Smooth muscle cell (in vitro differentiated cells): Measurements from ENCODE around the gene LCT. TPM values are rescaled to one million over a fixed set of nuclear protein-coding genes. Genes with fewer than 3 reads are reported as not detected.

Source experiments
- DNase-seq: peaks from one replicate; lab custom pipeline; 2025; ENCODE audit not compliant: unreplicated experiment; lab: John Stamatoyannopoulos, UW
- H2AFZ ChIP-seq: fragments of 200-600 bp; sonication (generic); 2 replicates; pipeline ENCODE4 v1.6.0; 2016; ENCODE audit warnings: antibody characterized with exemption, low read depth, mild to moderate bottlenecking
- H3F3A ChIP-seq: fragments of 200-600 bp; sonication (generic); 2 replicates; pipeline ENCODE4 v1.6.0; 2017; ENCODE audit warnings: antibody characterized with exemption, low read depth
- H3K27ac ChIP-seq: fragments of 200-600 bp; sonication (generic); 2 replicates; pipeline ENCODE4 v1.5.1; 2016; ENCODE audit warnings: low read depth, mild to moderate bottlenecking
- H3K27me3 ChIP-seq: fragments of 200-600 bp; sonication (generic); 2 replicates; pipeline ENCODE4 v1.6.1; 2016; ENCODE audit warnings: low read depth, mild to moderate bottlenecking
- H3K36me3 ChIP-seq: fragments of 200-600 bp; sonication (generic); 2 replicates; pipeline ENCODE4 v1.5.1; 2016; ENCODE audit warnings: low read depth
- H3K4me1 ChIP-seq: fragments of 200-600 bp; sonication (generic); 2 replicates; pipeline ENCODE4 v1.5.1; 2016; ENCODE audit warnings: low read depth
- H3K4me2 ChIP-seq: fragments of 200-600 bp; sonication (generic); 2 replicates; pipeline ENCODE4 v1.6.0; 2016; ENCODE audit warnings: mild to moderate bottlenecking
- H3K4me3 ChIP-seq: fragments of 200-600 bp; sonication (generic); 2 replicates; pipeline ENCODE4 v1.5.1; 2016; ENCODE audit warnings: mild to moderate bottlenecking
- H3K79me2 ChIP-seq: fragments of 200-600 bp; sonication (generic); 2 replicates; pipeline ENCODE4 v1.6.0; 2016; ENCODE audit warnings: low read depth, mild to moderate bottlenecking
- H3K9ac ChIP-seq: fragments of 200-600 bp; sonication (generic); 2 replicates; pipeline ENCODE4 v1.6.0; 2016; ENCODE audit warnings: low read depth
- H3K9me3 ChIP-seq: fragments of 200-600 bp; sonication (generic); replicated peaks from 2 replicates; pipeline ENCODE4 v1.5.1; 2016; ENCODE audit warnings: low read depth
- H4K20me1 ChIP-seq: fragments of 200-600 bp; sonication (generic); 2 replicates; pipeline ENCODE4 v1.6.0; 2016; ENCODE audit warnings: low read depth
- whole genome bisulfite sequencing: methylation state at CpG from one replicate; pipeline ENCODE4 v1.1.7; 2016; ENCODE audit warnings: low lambda C conversion rate; 5-methylcytosine and 5-hydroxymethylcytosine counted together
- polyA plus RNA-seq: library from polyadenylated mRNA; unstranded; fragments of >200 nt; fragmentation: Nextera tagmentation; extraction: Ambion mirVana; gene quantifications from 2 replicates; pipeline ENCODE4 v1.2.1, GENCODE V29; 2016
- total RNA-seq: library from RNA; depleted of rRNA; stranded (reverse); fragments of >200 nt; gene quantifications from 2 replicates; pipeline ENCODE4 v1.2.3, GENCODE V29; 2014
- TF ChIP-seq, protein P1 (sequence below): fragments of 200-600 bp; sonication (generic); IDR thresholded peaks from 2 replicates; pipeline ENCODE4 v1.5.1; 2017; ENCODE audit warnings: borderline replicate concordance, mild to moderate bottlenecking, antibody characterized with exemption; ENCODE audit not compliant: insufficient read depth, poor library complexity, severe bottlenecking

The LCT gene
- total and polyA plus RNA-seq, 2 experiments from 2014 or later: 0.31 TPM; not detected in 1

DNA sequence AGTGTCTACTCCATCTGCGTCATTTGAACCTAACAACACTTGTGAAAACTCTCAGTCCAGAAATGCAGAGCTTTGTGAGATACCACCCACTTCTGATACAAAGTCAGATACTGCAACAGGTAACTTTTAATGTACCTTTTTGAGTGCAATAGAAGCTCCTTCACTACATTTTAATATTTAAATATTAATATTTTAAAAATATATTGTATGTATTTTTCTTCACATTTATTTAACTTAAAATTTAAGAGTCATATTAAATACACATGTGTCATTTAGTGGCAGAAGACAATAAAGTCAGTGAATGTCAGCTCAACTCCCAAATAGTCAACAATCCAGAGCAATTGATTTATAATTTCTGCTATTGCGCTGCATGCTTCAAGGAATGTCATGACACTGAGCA, 81.4 kb downstream of the LCT start:
- WGBS: 99% methylated on average over 2 of the region's 2 CpGs
- peaks cover 49% of the 10 kb centered on the region for H4K20me1 ChIP-seq
- H3K4me2 ChIP-seq: no peak overlapping the region
- H3F3A ChIP-seq: no peaks in the 10 kb centered on the region
- no peak for DNase-seq
- peaks cover 9% of the 10 kb centered on the region for H3K9me3 ChIP-seq
- no peak overlapping the region for H2AFZ ChIP-seq
- peaks cover 40% of the 10 kb centered on the region for H3K79me2 ChIP-seq
- no peak overlapping the region for H3K4me3 ChIP-seq
- H3K27ac ChIP-seq: no peak overlapping the region
- H3K36me3 ChIP-seq: peaks cover 48% of the 10 kb centered on the region
- TF ChIP-seq, protein P1, sequence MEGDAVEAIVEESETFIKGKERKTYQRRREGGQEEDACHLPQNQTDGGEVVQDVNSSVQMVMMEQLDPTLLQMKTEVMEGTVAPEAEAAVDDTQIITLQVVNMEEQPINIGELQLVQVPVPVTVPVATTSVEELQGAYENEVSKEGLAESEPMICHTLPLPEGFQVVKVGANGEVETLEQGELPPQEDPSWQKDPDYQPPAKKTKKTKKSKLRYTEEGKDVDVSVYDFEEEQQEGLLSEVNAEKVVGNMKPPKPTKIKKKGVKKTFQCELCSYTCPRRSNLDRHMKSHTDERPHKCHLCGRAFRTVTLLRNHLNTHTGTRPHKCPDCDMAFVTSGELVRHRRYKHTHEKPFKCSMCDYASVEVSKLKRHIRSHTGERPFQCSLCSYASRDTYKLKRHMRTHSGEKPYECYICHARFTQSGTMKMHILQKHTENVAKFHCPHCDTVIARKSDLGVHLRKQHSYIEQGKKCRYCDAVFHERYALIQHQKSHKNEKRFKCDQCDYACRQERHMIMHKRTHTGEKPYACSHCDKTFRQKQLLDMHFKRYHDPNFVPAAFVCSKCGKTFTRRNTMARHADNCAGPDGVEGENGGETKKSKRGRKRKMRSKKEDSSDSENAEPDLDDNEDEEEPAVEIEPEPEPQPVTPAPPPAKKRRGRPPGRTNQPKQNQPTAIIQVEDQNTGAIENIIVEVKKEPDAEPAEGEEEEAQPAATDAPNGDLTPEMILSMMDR: no peak
- H3K9ac ChIP-seq: no peak overlapping the region
- H3K27me3 ChIP-seq: no peaks in the 10 kb centered on the region
- H3K4me1 ChIP-seq: no peaks in the 10 kb centered on the region

DNA sequence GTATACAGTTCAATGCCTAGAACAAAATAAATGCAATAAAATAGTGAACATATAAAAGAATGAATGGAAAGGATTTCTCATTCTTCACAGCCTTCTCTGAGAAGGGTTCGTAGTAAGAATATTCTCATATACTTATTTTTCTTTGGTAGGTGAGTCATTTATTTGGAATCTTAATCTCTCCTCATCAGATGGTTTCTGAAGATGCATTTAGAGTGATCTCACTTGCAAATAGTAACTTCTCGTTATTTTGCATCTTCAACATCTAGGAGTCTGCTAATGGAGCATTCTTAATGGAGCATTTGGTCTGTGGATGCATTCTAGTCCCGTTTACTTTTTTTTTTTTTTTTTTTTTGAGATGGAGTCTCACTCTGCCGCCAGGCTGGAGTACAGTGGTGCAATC, 91.4 kb downstream of the LCT start:
- H3K9me3 ChIP-seq: no peaks in the 10 kb centered on the region
- H3K4me3 ChIP-seq: no peak overlapping the region
- peaks cover 9% of the 10 kb centered on the region for H3K36me3 ChIP-seq
- H2AFZ ChIP-seq: no peak overlapping the region
- H3K27ac ChIP-seq: peak overlapping the region; percentile 97
- H4K20me1 ChIP-seq: peaks cover 76% of the 10 kb centered on the region
- peaks cover 84% of the 10 kb centered on the region for H3K79me2 ChIP-seq
- H3K4me1 ChIP-seq: peaks cover 25% of the 10 kb centered on the region
- no peak for DNase-seq
- H3K4me2 ChIP-seq: peak overlapping the region; percentile 92
- H3F3A ChIP-seq: peaks cover 5% of the 10 kb centered on the region
- WGBS: 38% methylated on average over 3 of the region's 4 CpGs
- no peak overlapping the region for H3K9ac ChIP-seq
- no peaks in the 10 kb centered on the region for H3K27me3 ChIP-seq
- TF ChIP-seq, protein P1: no peak

DNA sequence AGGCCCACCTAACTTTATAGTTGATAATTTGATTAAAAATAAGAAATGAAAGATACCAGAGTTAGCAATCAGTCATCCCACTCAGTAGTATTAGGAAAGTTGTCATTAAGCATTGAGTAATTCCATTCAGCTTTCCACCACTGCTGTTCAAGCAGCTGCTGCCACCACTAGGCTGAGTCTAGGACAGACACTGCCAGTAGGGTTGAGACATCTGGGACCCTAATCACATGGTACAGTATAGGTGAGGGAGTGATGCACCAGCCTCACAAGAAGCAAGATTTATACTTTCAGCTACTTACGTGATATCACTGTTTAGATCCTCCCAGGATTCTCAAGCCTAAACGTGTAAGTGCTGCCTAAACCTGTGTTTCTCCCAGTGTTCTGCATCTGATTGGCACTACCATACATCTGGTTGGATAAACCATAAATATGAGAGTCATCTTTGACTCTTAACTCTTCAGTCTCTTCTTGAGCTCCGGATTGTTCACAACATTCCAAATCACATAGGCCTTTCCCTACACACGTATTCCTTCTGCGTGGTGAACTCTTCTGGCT, 92.1 kb downstream of the LCT start:
- Histone ChIP-seq H3K9me3 (no peaks in the 10 kb centered on the region), H3K4me3 (peak overlapping the region; percentile 87), H3K27me3 (no peaks in the 10 kb centered on the region), H3F3A (peaks cover 5% of the 10 kb centered on the region), H2AFZ (no peak overlapping the region), H3K79me2 (peaks cover 77% of the 10 kb centered on the region), H3K4me2 (peak overlapping the region; percentile 92), H3K36me3 (peaks cover 6% of the 10 kb centered on the region), H3K9ac (no peak overlapping the region), H3K27ac (peak overlapping the region; percentile 97), H3K4me1 (peaks cover 25% of the 10 kb centered on the region), H4K20me1 (peaks cover 69% of the 10 kb centered on the region)
- no peak for DNase-seq
- WGBS: 77% methylated on average over 5 of the region's 5 CpGs
- TF ChIP-seq, protein P1: no peak

DNA sequence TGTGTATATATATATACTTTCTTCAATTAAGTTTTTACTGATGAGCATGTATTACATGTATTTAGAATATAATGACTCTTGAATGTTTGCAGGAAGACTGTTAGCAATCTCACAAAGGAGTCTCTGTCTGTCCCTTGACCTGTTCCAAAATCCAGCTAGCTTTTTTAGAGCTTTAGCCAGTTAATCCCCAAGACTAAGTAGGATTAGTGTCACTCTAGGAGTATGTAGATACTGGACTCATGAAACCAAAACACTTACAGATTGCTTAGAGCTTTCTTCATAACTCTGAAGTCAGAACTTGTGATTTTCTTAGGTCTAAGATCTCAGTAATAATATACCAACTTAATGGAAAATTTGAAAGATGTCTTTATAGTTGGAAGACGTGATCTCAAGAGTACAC, 93.1 kb downstream of the LCT start:
- Histone ChIP-seq H3K4me3 (peak overlapping the region; percentile 87), H2AFZ (no peak overlapping the region), H4K20me1 (peaks cover 61% of the 10 kb centered on the region), H3K4me1 (peaks cover 25% of the 10 kb centered on the region), H3K27ac (peak overlapping the region; percentile 97), H3K4me2 (peak overlapping the region; percentile 92), H3K79me2 (peaks cover 68% of the 10 kb centered on the region), H3F3A (peaks cover 5% of the 10 kb centered on the region), H3K27me3 (no peaks in the 10 kb centered on the region), H3K9ac (peak overlapping the region; percentile 98), H3K9me3 (no peaks in the 10 kb centered on the region), H3K36me3 (no peaks in the 10 kb centered on the region)
- WGBS: 33% methylated on average over 1 of the region's 1 CpG
- DNase-seq: no peak
- TF ChIP-seq, protein P1: no peak
